ENCODE data around the gene CSK.

CSK gene

GRCh38 chr15:74791667-74792066 is 9.8 kb downstream of the CSK start:
- TF ChIP-seq REST (IDR thresholded peaks at IDR 0.05; ENCODE audit: low read depth) (no peak), USF1 (IDR thresholded peaks at IDR 0.05) (no peak), TCF12 (IDR thresholded peaks at IDR 0.05; ENCODE audit: low read depth) (no peak), MAX (IDR thresholded peaks at IDR 0.05) (no peak), YY1 (IDR thresholded peaks at IDR 0.05; ENCODE audit: low read depth) (no peak), TAF1 (IDR thresholded peaks at IDR 0.05; ENCODE audit: low read depth) (no peak), ZBTB7A (IDR thresholded peaks at IDR 0.05; ENCODE audit: low read depth) (no peak), EGR1 (IDR thresholded peaks at IDR 0.05) (no peak), CREB1 (IDR thresholded peaks at IDR 0.05; ENCODE audit: low read depth) (no peak), TEAD4 (IDR thresholded peaks at IDR 0.05) (no peak), FOXM1 (IDR thresholded peaks at IDR 0.05; ENCODE audit: borderline replicate concordance, low read depth) (no peak), NFIC (IDR thresholded peaks at IDR 0.05) (no peak), CEBPB (IDR thresholded peaks at IDR 0.05) (no peak), EP300 (IDR thresholded peaks at IDR 0.05; ENCODE audit: borderline replicate concordance) (no peak), RAD21 (IDR thresholded peaks at IDR 0.05; ENCODE audit: low read depth) (no peak)

GRCh38 chr15:74792227-74793016 is 10.5 kb downstream of the CSK start:
- TF ChIP-seq ZBTB7A (IDR thresholded peaks at IDR 0.05; ENCODE audit: low read depth) (no peak), REST (IDR thresholded peaks at IDR 0.05; ENCODE audit: low read depth) (no peak), NFIC (IDR thresholded peaks at IDR 0.05) (no peak)

GRCh38 chr15:74793135-74794028 is 11.5 kb downstream of the CSK start:
- TF ChIP-seq EP300 (IDR thresholded peaks at IDR 0.05; ENCODE audit: borderline replicate concordance) (no peak), REST (IDR thresholded peaks at IDR 0.05; ENCODE audit: low read depth) (no peak), CREB1 (IDR thresholded peaks at IDR 0.05; ENCODE audit: low read depth) (no peak), CEBPB (IDR thresholded peaks at IDR 0.05) (no peak), FOXM1 (IDR thresholded peaks at IDR 0.05; ENCODE audit: borderline replicate concordance, low read depth) (no peak), TEAD4 (IDR thresholded peaks at IDR 0.05) (no peak), EGR1 (IDR thresholded peaks at IDR 0.05) (no peak), USF1 (IDR thresholded peaks at IDR 0.05) (no peak), YY1 (IDR thresholded peaks at IDR 0.05; ENCODE audit: low read depth) (no peak), NFIC (IDR thresholded peaks at IDR 0.05) (no peak), ZBTB7A (IDR thresholded peaks at IDR 0.05; ENCODE audit: low read depth) (no peak), MAX (IDR thresholded peaks at IDR 0.05) (no peak), RAD21 (IDR thresholded peaks at IDR 0.05; ENCODE audit: low read depth) (no peak), TAF1 (IDR thresholded peaks at IDR 0.05; ENCODE audit: low read depth) (no peak), TCF12 (IDR thresholded peaks at IDR 0.05; ENCODE audit: low read depth) (no peak)
